Gastrocnemius medialis (tissue), 4 donors: Measurements from ENCODE around the gene RNF148.

Experiments
- POLR2A ChIP-seq, 2 donors: fragments of 450-650 bp; IDR thresholded peaks; one replicate each; pipeline ENCODE4 v1.6.1; 2017; ENCODE audit warnings: antibody characterized with exemption in 2 of 2, mild to moderate bottlenecking in 2 of 2, moderate library complexity in 2 of 2
- TF ChIP-seq, protein P1 (sequence below), 5 experiments: fragments of 450-650 bp in 3 of 5; fragments of 200-600 bp in 2 of 5; sonication (generic) in 2 of 5; IDR thresholded peaks in 4 of 5; conservative IDR thresholded peaks in 1 of 5; 1 replicate in 4 of 5; 2 replicates in 1 of 5; pipeline ENCODE4 v1.5.1; 2016 to 2019; ENCODE audit warnings: antibody characterized with exemption in 5 of 5, mild to moderate bottlenecking in 3 of 5, moderate library complexity in 3 of 5

DNA sequence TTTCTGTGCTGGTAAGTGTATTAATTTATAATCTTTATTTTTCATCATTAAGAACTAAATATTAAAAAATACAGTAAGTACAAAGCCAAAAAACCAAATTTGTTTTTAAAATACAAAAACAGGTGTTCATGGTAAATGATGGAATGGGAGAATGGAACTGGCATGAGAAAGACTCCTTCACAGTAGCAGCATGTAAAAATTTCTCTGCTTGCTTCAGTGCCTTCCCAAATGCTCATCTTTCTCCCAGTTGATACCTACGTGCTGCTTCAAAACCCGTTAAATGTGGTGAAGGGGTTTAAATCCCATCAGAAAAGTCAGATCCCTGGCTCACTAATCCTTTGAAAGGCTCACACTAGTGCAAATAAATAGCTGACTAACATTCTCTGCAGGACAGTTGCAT, 8.0 kb downstream of the RNF148 start:
- TF ChIP-seq, protein P1, sequence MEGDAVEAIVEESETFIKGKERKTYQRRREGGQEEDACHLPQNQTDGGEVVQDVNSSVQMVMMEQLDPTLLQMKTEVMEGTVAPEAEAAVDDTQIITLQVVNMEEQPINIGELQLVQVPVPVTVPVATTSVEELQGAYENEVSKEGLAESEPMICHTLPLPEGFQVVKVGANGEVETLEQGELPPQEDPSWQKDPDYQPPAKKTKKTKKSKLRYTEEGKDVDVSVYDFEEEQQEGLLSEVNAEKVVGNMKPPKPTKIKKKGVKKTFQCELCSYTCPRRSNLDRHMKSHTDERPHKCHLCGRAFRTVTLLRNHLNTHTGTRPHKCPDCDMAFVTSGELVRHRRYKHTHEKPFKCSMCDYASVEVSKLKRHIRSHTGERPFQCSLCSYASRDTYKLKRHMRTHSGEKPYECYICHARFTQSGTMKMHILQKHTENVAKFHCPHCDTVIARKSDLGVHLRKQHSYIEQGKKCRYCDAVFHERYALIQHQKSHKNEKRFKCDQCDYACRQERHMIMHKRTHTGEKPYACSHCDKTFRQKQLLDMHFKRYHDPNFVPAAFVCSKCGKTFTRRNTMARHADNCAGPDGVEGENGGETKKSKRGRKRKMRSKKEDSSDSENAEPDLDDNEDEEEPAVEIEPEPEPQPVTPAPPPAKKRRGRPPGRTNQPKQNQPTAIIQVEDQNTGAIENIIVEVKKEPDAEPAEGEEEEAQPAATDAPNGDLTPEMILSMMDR (IDR thresholded peaks at IDR 0.05 in 4 of 5, conservative IDR thresholded peaks at IDR 0.05 in 1 of 5): no peak
- TF ChIP-seq POLR2A (IDR thresholded peaks at IDR 0.05): no peak
